ENCODE measurements around the gene HHAT.

The HHAT gene

GRCh38 chr1:210300923-210301614 lies 27.6 kb upstream of the HHAT start:
- no peak for TF ChIP-seq GATA2 (IDR thresholded peaks at IDR 0.05; ENCODE audit: low read depth, low read length)
- no peak for TF ChIP-seq GATA3 (IDR thresholded peaks at IDR 0.05; ENCODE audit: low read depth, low read length)

- TF ChIP-seq GATA2 (IDR thresholded peaks at IDR 0.05; ENCODE audit: low read depth, low read length) = no peak
- no peak for TF ChIP-seq GATA3 (IDR thresholded peaks at IDR 0.05; ENCODE audit: low read depth, low read length)
Measured at GRCh38 chr1:210301615-210302000, 27.1 kb upstream of the HHAT start.

GRCh38 chr1:210302501-210302900 lies 26.2 kb upstream of the HHAT start:
- TF ChIP-seq GATA3 (IDR thresholded peaks at IDR 0.05; ENCODE audit: low read depth, low read length) (no peak), GATA2 (IDR thresholded peaks at IDR 0.05; ENCODE audit: low read depth, low read length) (no peak)

- TF ChIP-seq GATA3 (IDR thresholded peaks at IDR 0.05; ENCODE audit: low read depth, low read length) (no peak), GATA2 (IDR thresholded peaks at IDR 0.05; ENCODE audit: low read depth, low read length) (no peak)
Measured at GRCh38 chr1:210303391-210303790, 25.3 kb upstream of the HHAT start.

GRCh38 chr1:210310562-210311153 lies 18.0 kb upstream of the HHAT start:
- no peak for TF ChIP-seq GATA3 (IDR thresholded peaks at IDR 0.05; ENCODE audit: low read depth, low read length)
- no peak for TF ChIP-seq GATA2 (IDR thresholded peaks at IDR 0.05; ENCODE audit: low read depth, low read length)

GRCh38 chr1:210311726-210312493 lies 16.8 kb upstream of the HHAT start:
- no peak for TF ChIP-seq GATA2 (IDR thresholded peaks at IDR 0.05; ENCODE audit: low read depth, low read length)
- no peak for TF ChIP-seq GATA3 (IDR thresholded peaks at IDR 0.05; ENCODE audit: low read depth, low read length)

- TF ChIP-seq GATA3 (IDR thresholded peaks at IDR 0.05; ENCODE audit: low read depth, low read length) (no peak), GATA2 (IDR thresholded peaks at IDR 0.05; ENCODE audit: low read depth, low read length) (no peak)
Measured at GRCh38 chr1:210313046-210313595, 15.6 kb upstream of the HHAT start.

- TF ChIP-seq GATA2 (IDR thresholded peaks at IDR 0.05; ENCODE audit: low read depth, low read length) (no peak), GATA3 (IDR thresholded peaks at IDR 0.05; ENCODE audit: low read depth, low read length) (no peak)
Measured at GRCh38 chr1:210313921-210314320, 14.8 kb upstream of the HHAT start.

- TF ChIP-seq GATA3 (IDR thresholded peaks at IDR 0.05; ENCODE audit: low read depth, low read length) (no peak), GATA2 (IDR thresholded peaks at IDR 0.05; ENCODE audit: low read depth, low read length) (no peak)
Measured at GRCh38 chr1:210315529-210315928, 13.2 kb upstream of the HHAT start.

GRCh38 chr1:210321131-210321530 lies 7.6 kb upstream of the HHAT start:
- TF ChIP-seq GATA3 (IDR thresholded peaks at IDR 0.05; ENCODE audit: low read depth, low read length) = no peak
- no peak for TF ChIP-seq GATA2 (IDR thresholded peaks at IDR 0.05; ENCODE audit: low read depth, low read length)

GRCh38 chr1:210321552-210321951 lies 7.2 kb upstream of the HHAT start:
- TF ChIP-seq GATA2 (IDR thresholded peaks at IDR 0.05; ENCODE audit: low read depth, low read length) = no peak
- no peak for TF ChIP-seq GATA3 (IDR thresholded peaks at IDR 0.05; ENCODE audit: low read depth, low read length)

GRCh38 chr1:210323957-210324356 lies 4.7 kb upstream of the HHAT start:
- no peak for TF ChIP-seq GATA3 (IDR thresholded peaks at IDR 0.05; ENCODE audit: low read depth, low read length)
- TF ChIP-seq GATA2 (IDR thresholded peaks at IDR 0.05; ENCODE audit: low read depth, low read length) = no peak

GRCh38 chr1:210325026-210325670 lies 3.6 kb upstream of the HHAT start:
- TF ChIP-seq GATA3 (IDR thresholded peaks at IDR 0.05; ENCODE audit: low read depth, low read length) (no peak), GATA2 (IDR thresholded peaks at IDR 0.05; ENCODE audit: low read depth, low read length) (no peak)

Data from SH-SY5Y (cell line).